ENCODE data around the gene ZNF423. TPM values are rescaled to one million over a fixed set of nuclear protein-coding genes. Genes with fewer than 3 reads are reported as not detected.

Gene ZNF423
- total and polyA plus RNA-seq, 2 experiments from 2014 or later: 12.3 to 22.2 TPM

DNA sequence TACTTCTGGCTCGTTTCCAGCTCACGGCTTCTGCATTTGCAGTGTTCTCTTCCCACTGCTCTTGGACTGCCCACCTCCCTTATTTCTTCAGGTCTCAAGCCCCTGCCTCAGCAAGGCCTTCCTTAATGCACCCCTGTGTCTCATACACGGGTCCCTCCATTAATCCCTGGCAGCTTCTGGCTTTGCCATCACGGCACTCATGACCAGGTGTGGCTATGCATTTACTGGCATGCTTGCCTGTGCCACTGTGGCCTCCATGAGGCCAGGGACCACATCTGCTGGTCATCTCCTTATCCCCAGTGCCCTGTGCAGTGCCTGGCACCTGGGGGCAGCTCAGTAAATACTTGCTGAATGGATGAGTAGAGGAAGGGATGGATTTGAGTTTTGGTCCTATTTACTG is 368.2 kb downstream of the ZNF423 start:
- H3K27ac ChIP-seq: no peak overlapping the region
- TF ChIP-seq, protein P1, sequence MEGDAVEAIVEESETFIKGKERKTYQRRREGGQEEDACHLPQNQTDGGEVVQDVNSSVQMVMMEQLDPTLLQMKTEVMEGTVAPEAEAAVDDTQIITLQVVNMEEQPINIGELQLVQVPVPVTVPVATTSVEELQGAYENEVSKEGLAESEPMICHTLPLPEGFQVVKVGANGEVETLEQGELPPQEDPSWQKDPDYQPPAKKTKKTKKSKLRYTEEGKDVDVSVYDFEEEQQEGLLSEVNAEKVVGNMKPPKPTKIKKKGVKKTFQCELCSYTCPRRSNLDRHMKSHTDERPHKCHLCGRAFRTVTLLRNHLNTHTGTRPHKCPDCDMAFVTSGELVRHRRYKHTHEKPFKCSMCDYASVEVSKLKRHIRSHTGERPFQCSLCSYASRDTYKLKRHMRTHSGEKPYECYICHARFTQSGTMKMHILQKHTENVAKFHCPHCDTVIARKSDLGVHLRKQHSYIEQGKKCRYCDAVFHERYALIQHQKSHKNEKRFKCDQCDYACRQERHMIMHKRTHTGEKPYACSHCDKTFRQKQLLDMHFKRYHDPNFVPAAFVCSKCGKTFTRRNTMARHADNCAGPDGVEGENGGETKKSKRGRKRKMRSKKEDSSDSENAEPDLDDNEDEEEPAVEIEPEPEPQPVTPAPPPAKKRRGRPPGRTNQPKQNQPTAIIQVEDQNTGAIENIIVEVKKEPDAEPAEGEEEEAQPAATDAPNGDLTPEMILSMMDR (IDR thresholded peaks at IDR 0.05; ENCODE audit: low read depth, low read length): no peak
- H3K4me3 ChIP-seq: no peak overlapping the region
- DNase-seq (ENCODE audit: low read depth in 1 of 2, low spot score in 1 of 2): no peak
- no peaks in the 10 kb centered on the region for H3K36me3 ChIP-seq
- H3K4me1 ChIP-seq (ENCODE audit: low read depth): peaks cover 4% of the 10 kb centered on the region
- H3K9me3 ChIP-seq (ENCODE audit: low read depth): no peaks in the 10 kb centered on the region
- no peaks in the 10 kb centered on the region for H3K27me3 ChIP-seq

DNA sequence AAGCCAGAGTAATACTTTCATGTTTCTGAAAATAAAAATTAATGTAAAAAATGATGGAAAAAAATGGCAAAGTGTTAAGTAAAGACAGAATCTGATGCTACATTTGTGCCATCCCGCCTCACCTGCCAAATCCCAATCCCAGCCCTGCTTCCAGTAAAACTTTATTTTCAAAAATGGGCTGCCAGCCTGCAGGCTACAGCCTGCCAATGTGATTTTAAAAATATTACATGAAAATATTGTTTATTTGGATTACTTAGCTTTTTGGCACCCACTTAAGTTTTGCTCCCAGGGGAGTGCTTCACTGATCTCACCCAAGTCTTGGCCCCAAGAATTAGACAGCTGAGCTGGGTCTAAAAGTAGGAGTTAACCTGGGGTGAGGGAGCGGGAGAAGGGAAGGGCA is 369.5 kb downstream of the ZNF423 start:
- Histone ChIP-seq H3K4me1 (ENCODE audit: low read depth) (peaks cover 4% of the 10 kb centered on the region), H3K27me3 (peaks cover 3% of the 10 kb centered on the region), H3K9me3 (ENCODE audit: low read depth) (no peaks in the 10 kb centered on the region), H3K4me3 (no peak overlapping the region), H3K27ac (no peak overlapping the region), H3K36me3 (no peaks in the 10 kb centered on the region)
- TF ChIP-seq, protein P1 (IDR thresholded peaks at IDR 0.05; ENCODE audit: low read depth, low read length): no peak
- DNase-seq (ENCODE audit: low read depth in 1 of 2, low spot score in 1 of 2): no peak

GRCh38 chr16:49485663-49486062 is 370.2 kb downstream of the ZNF423 start:
- Histone ChIP-seq H3K36me3 (no peaks in the 10 kb centered on the region), H3K27ac (no peak overlapping the region), H3K4me3 (no peak overlapping the region), H3K4me1 (ENCODE audit: low read depth) (peaks cover 4% of the 10 kb centered on the region), H3K9me3 (ENCODE audit: low read depth) (no peaks in the 10 kb centered on the region), H3K27me3 (peaks cover 7% of the 10 kb centered on the region)
- peak in 1 of 2 donors; percentile 7 for DNase-seq (ENCODE audit: low read depth in 1 of 2, low spot score in 1 of 2)
- TF ChIP-seq, protein P1 (IDR thresholded peaks at IDR 0.05; ENCODE audit: low read depth, low read length): no peak

GRCh38 chr16:49484936-49485335 is 371.0 kb downstream of the ZNF423 start:
- DNase-seq (ENCODE audit: low read depth in 1 of 2, low spot score in 1 of 2): no peak
- Histone ChIP-seq H3K4me1 (ENCODE audit: low read depth) (peaks cover 4% of the 10 kb centered on the region), H3K36me3 (no peaks in the 10 kb centered on the region), H3K27me3 (peaks cover 7% of the 10 kb centered on the region), H3K27ac (no peak overlapping the region), H3K4me3 (no peak overlapping the region), H3K9me3 (ENCODE audit: low read depth) (no peaks in the 10 kb centered on the region)
- TF ChIP-seq, protein P1 (IDR thresholded peaks at IDR 0.05; ENCODE audit: low read depth, low read length): no peak

GRCh38 chr16:49484451-49484849 is 371.5 kb downstream of the ZNF423 start:
- no peaks in the 10 kb centered on the region for H3K36me3 ChIP-seq
- no peaks in the 10 kb centered on the region for H3K9me3 ChIP-seq (ENCODE audit: low read depth)
- H3K4me3 ChIP-seq: no peak overlapping the region
- peaks cover 7% of the 10 kb centered on the region for H3K27me3 ChIP-seq
- TF ChIP-seq, protein P1 (IDR thresholded peaks at IDR 0.05; ENCODE audit: low read depth, low read length): no peak
- no peak overlapping the region for H3K27ac ChIP-seq
- DNase-seq (ENCODE audit: low read depth in 1 of 2, low spot score in 1 of 2): peak; percentile 39 to 75
- peaks cover 4% of the 10 kb centered on the region for H3K4me1 ChIP-seq (ENCODE audit: low read depth)
